Activated CD8-positive, alpha-beta memory T cell treated with anti-CD3 and anti-CD28 coated beads for 1 hour (primary cell): ENCODE data around the gene TTC14.
"Not testable (repeated sequence)": the region's sequence is repeated elsewhere in the genome, so short reads cannot be mapped to it uniquely, and the experiment has no call there.

Source experiments
- DNase-seq, 2 donors: peaks; one replicate each; pipeline ENCODE4 v3.0.0-alpha.2; 2020; ENCODE audit warnings: low read depth in 1 of 2; ENCODE audit errors: extremely low read depth in 1 of 2

TTC14 gene, protein sequence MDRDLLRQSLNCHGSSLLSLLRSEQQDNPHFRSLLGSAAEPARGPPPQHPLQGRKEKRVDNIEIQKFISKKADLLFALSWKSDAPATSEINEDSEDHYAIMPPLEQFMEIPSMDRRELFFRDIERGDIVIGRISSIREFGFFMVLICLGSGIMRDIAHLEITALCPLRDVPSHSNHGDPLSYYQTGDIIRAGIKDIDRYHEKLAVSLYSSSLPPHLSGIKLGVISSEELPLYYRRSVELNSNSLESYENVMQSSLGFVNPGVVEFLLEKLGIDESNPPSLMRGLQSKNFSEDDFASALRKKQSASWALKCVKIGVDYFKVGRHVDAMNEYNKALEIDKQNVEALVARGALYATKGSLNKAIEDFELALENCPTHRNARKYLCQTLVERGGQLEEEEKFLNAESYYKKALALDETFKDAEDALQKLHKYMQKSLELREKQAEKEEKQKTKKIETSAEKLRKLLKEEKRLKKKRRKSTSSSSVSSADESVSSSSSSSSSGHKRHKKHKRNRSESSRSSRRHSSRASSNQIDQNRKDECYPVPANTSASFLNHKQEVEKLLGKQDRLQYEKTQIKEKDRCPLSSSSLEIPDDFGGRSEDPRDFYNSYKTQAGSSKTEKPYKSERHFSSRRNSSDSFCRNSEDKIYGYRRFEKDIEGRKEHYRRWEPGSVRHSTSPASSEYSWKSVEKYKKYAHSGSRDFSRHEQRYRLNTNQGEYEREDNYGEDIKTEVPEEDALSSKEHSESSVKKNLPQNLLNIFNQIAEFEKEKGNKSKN

GRCh38 chr3:180601688-180602666, at the start of gene TTC14:
TTC14 (plus strand) TSS chr3:180602163; CDS start chr3:180602262, 99 bp downstream.
- DNase-seq: peak; percentile 82 to 86

- DNase-seq: no peak
Measured at GRCh38 chr3:180563406-180563805, 38.6 kb upstream of the TTC14 start.

DNA sequence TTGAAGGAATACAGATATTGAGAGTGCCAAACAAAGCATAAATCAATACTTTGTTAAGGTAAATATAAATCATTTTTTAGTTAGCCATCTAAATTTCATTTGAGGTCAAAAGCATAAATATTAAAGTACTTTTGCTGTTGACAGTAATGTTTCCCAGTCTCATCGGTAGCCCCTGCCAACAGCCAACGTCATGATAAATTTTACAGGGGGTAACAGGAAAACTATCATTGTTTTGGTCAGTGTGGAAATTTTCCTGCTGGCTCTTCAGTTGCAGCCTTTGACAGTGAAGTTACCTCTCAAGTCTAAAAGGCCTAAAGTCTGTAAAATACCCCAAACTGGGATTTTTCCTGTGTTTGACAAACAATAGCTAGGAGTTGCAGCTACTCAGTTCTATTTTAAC, 37.3 kb upstream of the TTC14 start:
- DNase-seq: no peak

- no peak for DNase-seq
Measured at GRCh38 chr3:180570238-180570637, 31.7 kb upstream of the TTC14 start.

DNA sequence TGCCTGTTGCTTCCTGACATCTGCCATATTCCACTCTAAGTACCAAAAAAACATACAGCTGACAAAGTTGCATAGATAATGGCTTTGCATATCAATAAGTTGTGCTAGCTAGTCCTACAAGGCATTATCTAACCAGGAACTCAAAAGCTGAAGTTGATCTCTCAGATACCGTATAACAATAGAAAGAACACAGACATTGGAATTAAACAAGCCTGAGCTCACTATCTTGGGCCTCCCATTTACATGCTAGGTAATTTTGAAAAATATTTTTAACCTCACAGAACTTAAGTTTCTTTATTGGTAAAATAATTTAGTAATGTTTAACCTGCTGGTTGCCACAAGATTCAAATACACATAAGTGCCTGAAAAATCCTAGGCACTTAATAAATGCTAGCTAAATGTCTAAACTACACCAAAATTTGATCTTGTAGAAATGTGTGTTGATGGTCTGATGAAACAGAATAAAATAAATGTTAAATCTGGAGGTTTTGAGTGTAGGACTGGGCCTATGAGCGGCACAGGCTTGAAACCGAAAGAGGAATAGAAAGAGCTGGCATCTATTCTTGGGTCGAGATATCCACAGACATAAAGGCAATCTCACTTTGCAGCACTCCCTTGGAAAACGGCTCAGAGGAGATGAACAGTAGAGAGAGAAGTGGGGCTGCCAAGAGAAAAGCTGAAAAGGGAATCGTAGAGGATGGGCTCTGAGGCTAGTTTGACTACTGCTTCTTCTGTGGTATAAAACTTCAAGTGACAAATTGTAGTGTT, 29.9 kb upstream of the TTC14 start:
- DNase-seq: no peak

- no peak for DNase-seq
Measured at GRCh38 chr3:180575571-180575970, 26.4 kb upstream of the TTC14 start.

GRCh38 chr3:180580934-180581333, 21.0 kb upstream of the TTC14 start:
- no peak for DNase-seq

- no peak for DNase-seq
Measured at GRCh38 chr3:180590396-180590795, 11.6 kb upstream of the TTC14 start.

GRCh38 chr3:180593631-180594030, 8.3 kb upstream of the TTC14 start:
- not testable (repeated sequence) for DNase-seq

- no peak for DNase-seq
Measured at GRCh38 chr3:180594631-180595558, 7.1 kb upstream of the TTC14 start.

DNA sequence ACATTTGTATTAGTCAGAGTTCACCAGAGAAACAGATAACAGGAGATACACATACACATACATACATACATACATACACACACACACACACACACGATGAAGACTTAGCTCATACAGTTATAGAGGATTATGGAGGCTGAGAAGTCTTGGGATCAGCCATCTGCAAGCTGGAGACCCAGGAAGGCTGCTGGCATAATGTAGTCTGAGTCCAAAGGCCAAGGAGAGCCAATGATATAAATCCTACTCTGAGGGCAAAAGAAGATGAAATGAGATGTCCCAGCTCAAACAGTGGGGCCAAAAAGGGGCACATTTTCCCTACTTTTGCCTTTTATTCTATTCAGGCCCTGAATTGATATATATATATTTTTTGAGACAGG, 6.4 kb upstream of the TTC14 start:
- DNase-seq: no peak

GRCh38 chr3:180600473-180600872, 1.5 kb upstream of the TTC14 start:
- DNase-seq: no peak

DNA sequence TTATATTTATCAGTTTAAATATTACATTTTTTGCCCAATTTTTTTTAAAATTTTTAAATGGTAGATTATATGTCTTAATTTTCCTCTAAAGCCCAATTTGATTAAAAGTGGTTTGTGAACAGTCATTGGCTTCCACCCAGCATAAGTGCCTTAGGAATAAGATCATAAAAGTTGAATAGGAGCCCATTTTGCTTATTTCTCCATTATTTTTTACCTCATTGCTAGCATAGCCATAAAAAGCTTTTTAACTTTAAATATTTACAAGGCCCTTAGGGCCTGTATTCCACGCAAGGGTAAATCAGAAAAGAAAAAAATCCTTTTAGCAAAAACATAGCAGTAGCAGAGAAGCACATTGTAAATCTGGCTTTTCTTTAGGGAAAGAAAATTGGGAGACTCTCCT, 9.0 kb downstream of the TTC14 start:
- DNase-seq: no peak

- no peak for DNase-seq
Measured at GRCh38 chr3:180612364-180612763, 10.4 kb downstream of the TTC14 start.

- DNase-seq: no peak
Measured at GRCh38 chr3:180615954-180616353, 14.0 kb downstream of the TTC14 start.

GRCh38 chr3:180617049-180617448, 15.1 kb downstream of the TTC14 start:
- no peak for DNase-seq

GRCh38 chr3:180618563-180618962, 16.6 kb downstream of the TTC14 start:
- not testable (repeated sequence) for DNase-seq

- no peak for DNase-seq
Measured at GRCh38 chr3:180619723-180620122, 17.8 kb downstream of the TTC14 start.

DNA sequence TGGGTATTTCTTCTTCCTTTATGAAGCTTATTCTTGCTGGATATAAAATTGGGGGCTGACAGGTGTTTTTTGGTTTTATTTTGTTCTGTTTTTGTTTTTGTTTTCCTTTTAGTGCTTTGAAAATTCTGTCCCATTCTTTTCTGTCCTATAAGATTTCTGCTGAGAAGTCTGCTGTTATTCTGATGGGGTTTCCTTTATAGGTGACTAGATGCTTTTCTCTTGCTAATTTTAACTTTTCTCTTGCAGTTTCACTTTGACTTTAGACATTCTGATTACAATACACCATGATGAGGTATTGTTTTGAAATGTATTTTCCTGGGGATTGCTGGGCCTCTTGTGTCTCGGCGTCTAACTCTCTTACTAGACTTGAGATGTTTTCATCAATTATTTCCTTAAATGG, 22.8 kb downstream of the TTC14 start:
- no peak for DNase-seq
